Fibroblast of skin of back (primary cell): ENCODE measurements around the gene P2RX4.
"Not testable (repeated sequence)": the region's sequence is repeated elsewhere in the genome, so short reads cannot be mapped to it uniquely, and the experiment has no call there.

ENCODE experiments used
- DNase-seq: peaks from one replicate; pipeline ENCODE4 v3.0.0-alpha.2; 2013

Gene P2RX4

GRCh38 chr12:121223292-121224285 lies 13.7 kb downstream of the P2RX4 start:
- DNase-seq = peak; percentile 10

- DNase-seq = no peak
Observed at GRCh38 chr12:121224591-121224990, 14.7 kb downstream of the P2RX4 start.

- DNase-seq = no peak
Observed at GRCh38 chr12:121226399-121226798, 16.5 kb downstream of the P2RX4 start.

- DNase-seq = not testable (repeated sequence)
Observed at GRCh38 chr12:121226871-121227270, 16.9 kb downstream of the P2RX4 start.

- DNase-seq = no peak
Observed at GRCh38 chr12:121227294-121227693, 17.4 kb downstream of the P2RX4 start.

- DNase-seq = no peak
Observed at GRCh38 chr12:121228919-121229665, 19.2 kb downstream of the P2RX4 start.

- DNase-seq = peak; percentile 73
Observed at GRCh38 chr12:121229826-121230537, 20.1 kb downstream of the P2RX4 start.

GRCh38 chr12:121230538-121230907 lies 20.6 kb downstream of the P2RX4 start:
- DNase-seq = no peak

- no peak for DNase-seq
Observed at GRCh38 chr12:121232163-121232562, 22.2 kb downstream of the P2RX4 start.

- no peak for DNase-seq
Observed at GRCh38 chr12:121232977-121233627, 23.2 kb downstream of the P2RX4 start.

- DNase-seq = no peak
Observed at GRCh38 chr12:121233628-121234020, 23.7 kb downstream of the P2RX4 start.

- no peak for DNase-seq
Observed at GRCh38 chr12:121236776-121237175, 26.8 kb downstream of the P2RX4 start.

- DNase-seq = no peak
Observed at GRCh38 chr12:121237415-121237814, 27.5 kb downstream of the P2RX4 start.

- no peak for DNase-seq
Observed at GRCh38 chr12:121238086-121238485, 28.2 kb downstream of the P2RX4 start.

GRCh38 chr12:121238604-121239350 lies 28.8 kb downstream of the P2RX4 start:
- no peak for DNase-seq

GRCh38 chr12:121239351-121240061 lies 29.6 kb downstream of the P2RX4 start:
- DNase-seq = no peak

- DNase-seq = no peak
Observed at GRCh38 chr12:121240062-121240420, 30.1 kb downstream of the P2RX4 start.

GRCh38 chr12:121240484-121241101 lies 30.7 kb downstream of the P2RX4 start:
- DNase-seq = peak; percentile 22

GRCh38 chr12:121241156-121241970 lies 31.4 kb downstream of the P2RX4 start:
- no peak for DNase-seq

- DNase-seq = no peak
Observed at GRCh38 chr12:121245031-121245430, 35.1 kb downstream of the P2RX4 start.
